H1 (cell line): ENCODE results near the gene KNDC1.

Experiments
- CHD2 ChIP-seq: IDR thresholded peaks from 2 replicates; pipeline ENCODE4 v1.6.1; 2012; ENCODE audit warnings: low read length, improper control_type of control experiment
- CTBP2 ChIP-seq: IDR thresholded peaks from 2 replicates; pipeline ENCODE4 v1.7.0; 2011; ENCODE audit warnings: borderline replicate concordance, mild to moderate bottlenecking, moderate library complexity, mixed read lengths, low read length; ENCODE audit not compliant: insufficient read depth, insufficient read length
- CTCF ChIP-seq, 3 experiments: IDR thresholded peaks; 1 replicate in 2 of 3; 2 replicates in 1 of 3; pipeline versions ENCODE4 v1.5.1 to v1.6.1; 2011; ENCODE audit warnings: low read length in 3 of 3, mild to moderate bottlenecking in 3 of 3, inconsistent platforms in 2 of 3, low read depth in 1 of 3, moderate library complexity in 1 of 3; ENCODE audit not compliant: insufficient read depth in 1 of 3; ENCODE audit errors: control extremely low read depth in 1 of 3
- GABPA ChIP-seq: IDR thresholded peaks from 2 replicates; pipeline ENCODE4 v1.6.1; 2011; ENCODE audit warnings: mild to moderate bottlenecking, low read length, moderate library complexity, borderline replicate concordance; ENCODE audit not compliant: insufficient read depth
- GTF2F1 ChIP-seq: IDR thresholded peaks from 2 replicates; pipeline ENCODE4 v1.6.1; 2012; ENCODE audit warnings: low read depth, low read length, improper control_type of control experiment, borderline replicate concordance
- JUND ChIP-seq: IDR thresholded peaks from 2 replicates; pipeline ENCODE4 v1.6.1; 2011; ENCODE audit warnings: mild to moderate bottlenecking, improper control_type of control experiment, low read length
- POLR2A ChIP-seq, 2 experiments: IDR thresholded peaks; 1 replicate in 1 of 2; 2 replicates in 1 of 2; pipeline ENCODE4 v1.6.1; 2011; ENCODE audit warnings: low read depth in 2 of 2, low read length in 2 of 2, mild to moderate bottlenecking in 2 of 2; ENCODE audit errors: control extremely low read depth in 1 of 2
- POLR2AphosphoS5 ChIP-seq: IDR thresholded peaks from 2 replicates; pipeline ENCODE4 v1.6.1; 2011; ENCODE audit warnings: low read depth, low read length
- ZNF274 ChIP-seq: IDR thresholded peaks from 2 replicates; pipeline ENCODE4 v1.7.0; 2012; ENCODE audit warnings: low read length, borderline replicate concordance; ENCODE audit errors: extremely low read depth

- TF ChIP-seq POLR2AphosphoS5, result no peak
- TF ChIP-seq GABPA, result no peak
- no peak for TF ChIP-seq CTCF (IDR thresholded peaks at IDR 0.05; ENCODE audit: control extremely low read depth in 1 of 3, insufficient read depth in 1 of 3, low read depth in 1 of 3, low read length in 3 of 3)
- no peak for TF ChIP-seq ZNF274
- TF ChIP-seq CTBP2, result no peak
- TF ChIP-seq CHD2, result no peak
- TF ChIP-seq POLR2A (IDR thresholded peaks at IDR 0.05; ENCODE audit: control extremely low read depth in 1 of 2, low read depth in 2 of 2, low read length in 2 of 2), result no peak
- no peak for TF ChIP-seq GTF2F1
- TF ChIP-seq JUND, result no peak
Measured at GRCh38 chr10:133204226-133205015, 44.4 kb downstream of the KNDC1 start.
